Body of pancreas (tissue), 4 donors: Measurements from ENCODE around the gene ERBB4. TPM values are rescaled to one million over a fixed set of nuclear protein-coding genes. Genes with fewer than 3 reads are reported as not detected.

Source experiments
- ATAC-seq: fragments of 150-250 bp; one replicate; pipeline ENCODE4 v1.9.1; 2016
- DNase-seq, 4 donors: peaks; one replicate each; pipeline ENCODE4 v3.0.0-alpha.2; 2019
- H3K27ac ChIP-seq, 4 donors: fragments of 200-600 bp; sonication (generic); 1 replicate in 3 of 4; 2 replicates in 1 of 4; pipeline versions ENCODE4 v1.5.1 to v1.6.1; 2016 to 2019; ENCODE audit warnings: mild to moderate bottlenecking in 1 of 4, mixed read lengths in 1 of 4, moderate library complexity in 1 of 4
- H3K27me3 ChIP-seq, 2 donors: fragments of 200-600 bp; sonication (generic); one replicate each; pipeline ENCODE4 v1.6.0; 2016; ENCODE audit warnings: mild to moderate bottlenecking in 1 of 2
- H3K36me3 ChIP-seq, 2 donors: fragments of 200-600 bp; sonication (generic); replicated peaks in 1 of 2; 2 replicates each; pipeline ENCODE4 v1.5.1; 2016; ENCODE audit warnings: low read depth in 2 of 2; ENCODE audit not compliant: insufficient read depth in 1 of 2
- H3K4me1 ChIP-seq: fragments of 200-600 bp; sonication (generic); one replicate; pipeline ENCODE4 v1.6.0; 2016
- H3K4me3 ChIP-seq, 2 donors: fragments of 200-600 bp; sonication (generic); 1 replicate in 1 of 2; 2 replicates in 1 of 2; pipeline ENCODE4 v1.5.1; 2016 to 2019
- H3K9me3 ChIP-seq, 3 donors: fragments of 200-600 bp; sonication (generic); 1 replicate in 2 of 3; 2 replicates in 1 of 3; pipeline ENCODE4 v1.5.1; 2016
- CTCF ChIP-seq, 7 experiments: fragments of 450-650 bp in 4 of 7; fragments of 200-600 bp in 3 of 7; sonication (generic) in 3 of 7; IDR thresholded peaks; one replicate each; pipeline ENCODE4 v1.5.1; 2016 to 2019; ENCODE audit warnings: antibody characterized with exemption in 7 of 7
- POLR2A ChIP-seq, 3 donors: fragments of 450-650 bp; IDR thresholded peaks; one replicate each; pipeline ENCODE4 v1.6.1; 2016; ENCODE audit warnings: antibody characterized with exemption in 3 of 3, mild to moderate bottlenecking in 2 of 3
- WGBS, 2 donors: methylation state at CpG; one replicate each; pipeline ENCODE4 v1.1.5; 2017; 5-methylcytosine and 5-hydroxymethylcytosine counted together
- intact Hi-C: fragments of 100-400 bp; cut with DNase I; formaldehyde crosslinking; loops from one replicate; pipeline ENCODE4 v1.15.1; 2023
- total RNA-seq, 2 donors: library from RNA; depleted of rRNA; stranded (reverse); fragments of >200 nt; gene quantifications; one replicate each; pipeline ENCODE4 v1.1.0, GENCODE V29; 2016

ERBB4 gene
- total RNA-seq, 2 donors from 2014 or later, result 1.6 to 4.4 TPM

DNA sequence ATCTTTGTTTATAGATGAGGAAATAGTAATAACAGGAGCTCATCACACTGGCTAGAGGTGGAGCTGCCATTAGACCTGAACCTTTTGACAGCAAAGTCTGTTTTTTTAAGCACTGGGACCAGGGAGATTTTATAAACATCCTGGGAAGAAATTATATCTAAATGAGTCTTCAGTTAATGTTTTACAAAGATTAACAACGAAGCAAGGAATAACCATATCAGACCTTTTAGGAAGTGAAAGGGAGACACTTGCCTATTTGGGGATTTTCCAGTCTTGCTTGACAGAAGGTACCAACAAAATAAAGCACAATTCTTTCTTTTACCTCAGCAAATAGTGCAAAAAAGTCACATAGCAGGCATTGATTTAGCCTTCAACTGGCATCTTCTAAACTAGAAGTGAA is 1205.2 kb downstream of the ERBB4 start:
- WGBS, 2 donors, result 6 to 12% methylated on average over 1 of the region's 1 CpG
- ATAC-seq, result no peak
- no peaks in the 10 kb centered on the region for H3K36me3 ChIP-seq

GRCh38 chr2:211331736-211332135 is 1206.9 kb downstream of the ERBB4 start:
- TF ChIP-seq POLR2A (IDR thresholded peaks at IDR 0.05) (no peak), CTCF (IDR thresholded peaks at IDR 0.05) (no peak)
- no peak overlapping the region for H3K4me3 ChIP-seq
- no peak overlapping the region for H3K27ac ChIP-seq
- no peaks in the 10 kb centered on the region for H3K36me3 ChIP-seq
- no peaks in the 10 kb centered on the region for H3K9me3 ChIP-seq
- DNase-seq (no peak), ATAC-seq (no peak)
- intact Hi-C loops, result no loop called here
- 33 to 56% methylated on average over 2 of the region's 2 CpGs for WGBS, 2 donors
- no peaks in the 10 kb centered on the region for H3K4me1 ChIP-seq
- H3K27me3 ChIP-seq, result no peaks in the 10 kb centered on the region

More for the DNA sequence above, 1205.2 kb downstream of the ERBB4 start:
- Histone ChIP-seq H3K9me3 (no peaks in the 10 kb centered on the region), H3K4me1 (no peaks in the 10 kb centered on the region), H3K27me3 (no peaks in the 10 kb centered on the region), H3K4me3 (no peak overlapping the region), H3K27ac (no peak overlapping the region)
- intact Hi-C loops, result no loop called here
- no peak for TF ChIP-seq POLR2A (IDR thresholded peaks at IDR 0.05)
- no peak for TF ChIP-seq CTCF (IDR thresholded peaks at IDR 0.05)
- no peak for DNase-seq

- 76 to 78% methylated on average over 10 of the region's 10 CpGs for WGBS, 2 donors
- intact Hi-C loops, result no loop called here
- Histone ChIP-seq H3K4me1 (no peaks in the 10 kb centered on the region), H3K27me3 (no peaks in the 10 kb centered on the region), H3K36me3 (no peaks in the 10 kb centered on the region), H3K9me3 (no peaks in the 10 kb centered on the region), H3K4me3 (no peak overlapping the region), H3K27ac (no peak overlapping the region)
- ATAC-seq, result no peak
- TF ChIP-seq POLR2A (IDR thresholded peaks at IDR 0.05), result no peak
- no peak for TF ChIP-seq CTCF (IDR thresholded peaks at IDR 0.05)
- no peak for DNase-seq
Observed at GRCh38 chr2:211329882-211330281, 1208.7 kb downstream of the ERBB4 start.

DNA sequence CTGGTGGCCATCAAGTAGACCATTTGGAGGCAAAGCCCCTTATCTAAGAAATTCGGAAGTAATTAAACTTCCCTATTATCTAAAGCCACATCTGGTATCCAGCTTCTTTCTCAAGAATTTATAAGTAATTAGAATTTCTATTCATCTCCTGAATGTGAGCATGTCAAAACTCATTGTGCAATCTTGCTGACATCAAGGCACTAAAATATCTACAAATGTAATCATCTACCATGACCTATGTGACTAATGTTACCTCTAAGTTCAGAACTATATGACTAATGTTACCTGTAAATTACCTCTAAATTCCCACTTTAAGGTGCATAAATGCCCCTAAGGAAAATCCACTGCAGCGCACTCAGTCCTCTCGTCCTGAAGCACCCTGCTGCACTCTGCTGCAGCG is 1209.2 kb downstream of the ERBB4 start:
- Histone ChIP-seq H3K9me3 (no peaks in the 10 kb centered on the region), H3K4me1 (no peaks in the 10 kb centered on the region), H3K4me3 (no peak overlapping the region), H3K36me3 (no peaks in the 10 kb centered on the region), H3K27ac (no peak overlapping the region), H3K27me3 (no peaks in the 10 kb centered on the region)
- DNase-seq (no peak), ATAC-seq (no peak)
- intact Hi-C loops, result no loop called here
- 73 to 77% methylated on average over 4 of the region's 4 CpGs for WGBS, 2 donors
- no peak for TF ChIP-seq CTCF (IDR thresholded peaks at IDR 0.05)
- TF ChIP-seq POLR2A (IDR thresholded peaks at IDR 0.05), result no peak

DNA sequence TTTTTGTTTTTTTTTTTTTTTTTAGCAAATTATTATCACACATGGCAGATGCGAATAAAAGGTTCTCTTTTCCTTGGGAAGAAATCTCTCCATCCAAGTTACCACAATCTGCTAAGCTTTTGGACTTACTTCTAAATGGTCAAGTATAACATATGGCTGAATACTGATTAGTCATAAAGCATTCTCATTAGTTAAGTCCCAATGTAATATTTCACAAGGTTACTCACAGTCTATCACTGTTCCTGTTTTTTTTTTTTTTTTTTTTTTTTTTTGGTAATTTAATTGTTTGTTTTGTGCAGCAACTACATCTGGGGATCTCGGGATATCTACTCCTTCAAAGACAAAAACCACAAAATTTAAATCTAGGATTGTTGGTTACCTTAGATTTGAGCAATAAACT is 1210.5 kb downstream of the ERBB4 start:
- TF ChIP-seq POLR2A (IDR thresholded peaks at IDR 0.05), result no peak
- TF ChIP-seq CTCF (IDR thresholded peaks at IDR 0.05), result no peak
- WGBS, 2 donors, result 58 to 69% methylated on average over 2 of the region's 2 CpGs

More for the DNA sequence above, 1210.5 kb downstream of the ERBB4 start:
- no peaks in the 10 kb centered on the region for H3K9me3 ChIP-seq
- intact Hi-C loops, result no loop called here
- no peaks in the 10 kb centered on the region for H3K36me3 ChIP-seq
- DNase-seq, result no peak
- H3K27ac ChIP-seq, result no peak overlapping the region
- ATAC-seq, result no peak
- no peaks in the 10 kb centered on the region for H3K4me1 ChIP-seq
- H3K27me3 ChIP-seq, result no peaks in the 10 kb centered on the region
- H3K4me3 ChIP-seq, result no peak overlapping the region
